MM.1S (cell line): ENCODE measurements around the gene TBRG4.

ENCODE experiments used
- DNase-seq: peaks from one replicate; pipeline ENCODE4 v3.0.0-alpha.2; 2015
- H2AFZ ChIP-seq: fragments of 300-600 bp; sonication (generic); 2 replicates; pipeline ENCODE4 v1.6.0; 2016; ENCODE audit warnings: antibody characterized with exemption, low read length
- H3F3A ChIP-seq: fragments of 300-600 bp; sonication (generic); 2 replicates; pipeline ENCODE4 v1.6.1; 2016; ENCODE audit warnings: mild to moderate bottlenecking, antibody characterized with exemption, low read length, moderate library complexity, mixed read lengths; ENCODE audit not compliant: insufficient read depth
- H3K27ac ChIP-seq: fragments of 300-600 bp; sonication (generic); 2 replicates; pipeline ENCODE4 v1.5.1; 2016; ENCODE audit warnings: mild to moderate bottlenecking, low read length
- H3K27me3 ChIP-seq: fragments of 300-600 bp; sonication (generic); replicated peaks from 2 replicates; pipeline ENCODE4 v1.6.0; 2016; ENCODE audit warnings: low read length; ENCODE audit not compliant: insufficient read depth
- H3K36me3 ChIP-seq: fragments of 300-600 bp; sonication (generic); replicated peaks from 2 replicates; pipeline ENCODE4 v1.6.1; 2016; ENCODE audit warnings: mild to moderate bottlenecking, low read length, mixed read lengths; ENCODE audit not compliant: insufficient read depth
- H3K4me1 ChIP-seq: fragments of 300-600 bp; sonication (generic); 2 replicates; pipeline ENCODE4 v1.6.1; 2016; ENCODE audit warnings: low read length, mixed read lengths
- H3K4me2 ChIP-seq: fragments of 300-600 bp; sonication (generic); 2 replicates; pipeline ENCODE4 v1.6.0; 2016; ENCODE audit warnings: low read depth, low read length
- H3K4me3 ChIP-seq: fragments of 300-600 bp; sonication (generic); 2 replicates; pipeline ENCODE4 v1.5.1; 2016; ENCODE audit warnings: low read length, mixed read lengths
- H3K79me2 ChIP-seq: fragments of 300-600 bp; sonication (generic); 2 replicates; pipeline ENCODE4 v1.6.1; 2016; ENCODE audit warnings: mixed run types, low read length, mixed read lengths
- H3K9ac ChIP-seq: fragments of 300-600 bp; sonication (generic); 2 replicates; pipeline ENCODE4 v1.6.1; 2016; ENCODE audit warnings: low read length, mixed read lengths
- H3K9me2 ChIP-seq: fragments of 300-600 bp; sonication (generic); replicated peaks from 2 replicates; pipeline ENCODE4 v1.6.1; 2016; ENCODE audit warnings: mild to moderate bottlenecking, low read length, mixed read lengths; ENCODE audit not compliant: insufficient read depth
- H3K9me3 ChIP-seq: fragments of 300-600 bp; sonication (generic); replicated peaks from 2 replicates; pipeline ENCODE4 v1.6.1; 2016; ENCODE audit warnings: mild to moderate bottlenecking, low read length, mixed read lengths; ENCODE audit not compliant: insufficient read depth
- H4K20me1 ChIP-seq: fragments of 300-600 bp; sonication (generic); 2 replicates; pipeline ENCODE4 v1.6.1; 2016; ENCODE audit warnings: mild to moderate bottlenecking, low read length, moderate library complexity, mixed read lengths; ENCODE audit not compliant: insufficient read depth
- CTCF ChIP-seq: fragments of 300-600 bp; sonication (generic); IDR thresholded peaks from 2 replicates; pipeline ENCODE4 v1.5.1; 2016; ENCODE audit warnings: antibody characterized with exemption, low read length, mixed read lengths
- EZH2 ChIP-seq: fragments of 300-600 bp; sonication (generic); optimal IDR thresholded peaks from 2 replicates; pipeline ENCODE3; 2017; ENCODE audit warnings: low read depth, mild to moderate bottlenecking, antibody characterized with exemption, low read length, mixed read lengths
- EZH2phosphoT487 ChIP-seq: fragments of 300-600 bp; sonication (generic); IDR thresholded peaks from 2 replicates; pipeline ENCODE4 v1.6.1; 2018; ENCODE audit warnings: antibody characterized with exemption, low read length

TBRG4 gene

GRCh38 chr7:45073031-45073785, 38.3 kb downstream of the TBRG4 start:
- no peaks in the 10 kb centered on the region for H3K27me3 ChIP-seq
- H3K9ac ChIP-seq = no peak overlapping the region
- H3K4me3 ChIP-seq = no peak overlapping the region
- H3K4me1 ChIP-seq = no peaks in the 10 kb centered on the region
- no peak for DNase-seq
- no peaks in the 10 kb centered on the region for H3K9me3 ChIP-seq
- H3K4me2 ChIP-seq = no peak overlapping the region
- TF ChIP-seq CTCF = no peak
- TF ChIP-seq EZH2 = no peak
- no peak for TF ChIP-seq EZH2phosphoT487
- H3F3A ChIP-seq = no peaks in the 10 kb centered on the region
- H3K9me2 ChIP-seq = no peaks in the 10 kb centered on the region
- peaks cover 15% of the 10 kb centered on the region for H3K36me3 ChIP-seq
- H3K79me2 ChIP-seq = peaks cover 49% of the 10 kb centered on the region
- H2AFZ ChIP-seq = no peak overlapping the region
- H3K27ac ChIP-seq = no peak overlapping the region
- H4K20me1 ChIP-seq = peaks cover 7% of the 10 kb centered on the region; the same call in 1 of the 2 replicates

GRCh38 chr7:45072131-45073030, 39.1 kb downstream of the TBRG4 start:
- Histone ChIP-seq H3K4me1 (no peaks in the 10 kb centered on the region), H3K9me3 (no peaks in the 10 kb centered on the region), H2AFZ (no peak overlapping the region), H3K4me3 (no peak overlapping the region), H3K9me2 (no peaks in the 10 kb centered on the region), H3K27ac (no peak overlapping the region), H3K79me2 (peaks cover 58% of the 10 kb centered on the region), H3F3A (no peaks in the 10 kb centered on the region), H3K27me3 (no peaks in the 10 kb centered on the region), H4K20me1 (peaks cover 13% of the 10 kb centered on the region; the same call in 1 of the 2 replicates), H3K9ac (no peak overlapping the region), H3K4me2 (no peak overlapping the region), H3K36me3 (peaks cover 23% of the 10 kb centered on the region)
- no peak for TF ChIP-seq EZH2phosphoT487
- no peak for TF ChIP-seq CTCF
- TF ChIP-seq EZH2 = no peak
- no peak for DNase-seq

- H3K9me3 ChIP-seq = no peaks in the 10 kb centered on the region
- no peak overlapping the region for H3K9ac ChIP-seq
- no peaks in the 10 kb centered on the region for H3F3A ChIP-seq
- H3K27ac ChIP-seq = no peak overlapping the region
- H3K4me1 ChIP-seq = no peaks in the 10 kb centered on the region
- no peaks in the 10 kb centered on the region for H3K9me2 ChIP-seq
- peaks cover 23% of the 10 kb centered on the region for H3K36me3 ChIP-seq
- DNase-seq = no peak
- TF ChIP-seq EZH2phosphoT487 (no peak), EZH2 (no peak), CTCF (no peak)
- no peak overlapping the region for H2AFZ ChIP-seq
- H3K4me2 ChIP-seq = no peak overlapping the region
- H4K20me1 ChIP-seq = peaks cover 14% of the 10 kb centered on the region; the same call in 1 of the 2 replicates
- no peak overlapping the region for H3K4me3 ChIP-seq
- H3K27me3 ChIP-seq = no peaks in the 10 kb centered on the region
- peaks cover 60% of the 10 kb centered on the region for H3K79me2 ChIP-seq
These were observed 40.0 kb downstream of the TBRG4 start for GRCh38 chr7:45071528-45071927.
